ENCODE data around the gene UMAD1. TPM values are rescaled to one million over a fixed set of nuclear protein-coding genes. Genes with fewer than 3 reads are reported as not detected.

The UMAD1 gene
- total and polyA plus RNA-seq, 4 donors = 7.7 to 19.2 (median 12.2) TPM

- H3K9me3 ChIP-seq (ENCODE audit: control insufficient read depth in 4 of 4, insufficient read depth in 3 of 4, low read length in 3 of 4) = no peaks in the 10 kb centered on the region
- no peak overlapping the region for H3K4me3 ChIP-seq
- H3K36me3 ChIP-seq (ENCODE audit: control insufficient read depth in 4 of 4, insufficient read depth in 4 of 4, low read length in 4 of 4) = no peaks in the 10 kb centered on the region
- WGBS, 2 donors = 52 to 65% methylated on average over 5 of the region's 5 CpGs
- peaks cover 0 to 9% (median 4%) of the 10 kb centered on the region in 3 donors for H3K27me3 ChIP-seq (ENCODE audit: control insufficient read depth in 3 of 3, insufficient read depth in 3 of 3, low read length in 2 of 3)
- TF ChIP-seq CTCF (IDR thresholded peaks at IDR 0.05; ENCODE audit: control extremely low read depth, extremely low read depth) = no peak
- DNase-seq = peak in 2 of 3 donors; percentile 70 to 81
- no peak overlapping the region for H3K9ac ChIP-seq (ENCODE audit: insufficient read depth in 1 of 2, low read length in 2 of 2)
- H3K4me1 ChIP-seq (ENCODE audit: control insufficient read depth in 5 of 5, insufficient read depth in 5 of 5, low read length in 5 of 5) = peaks cover 0 to 30% (median 2%) of the 10 kb centered on the region in 5 donors
- ATAC-seq (ENCODE audit: insufficient read depth, low FRiP score) = no peak
- H3K27ac ChIP-seq (ENCODE audit: low read depth in 1 of 2, low read length in 1 of 2) = peak overlapping the region in 1 of 2 donors; percentile 49
These were observed 54.7 kb downstream of the UMAD1 start for GRCh38 chr7:7695111-7695817.

DNA sequence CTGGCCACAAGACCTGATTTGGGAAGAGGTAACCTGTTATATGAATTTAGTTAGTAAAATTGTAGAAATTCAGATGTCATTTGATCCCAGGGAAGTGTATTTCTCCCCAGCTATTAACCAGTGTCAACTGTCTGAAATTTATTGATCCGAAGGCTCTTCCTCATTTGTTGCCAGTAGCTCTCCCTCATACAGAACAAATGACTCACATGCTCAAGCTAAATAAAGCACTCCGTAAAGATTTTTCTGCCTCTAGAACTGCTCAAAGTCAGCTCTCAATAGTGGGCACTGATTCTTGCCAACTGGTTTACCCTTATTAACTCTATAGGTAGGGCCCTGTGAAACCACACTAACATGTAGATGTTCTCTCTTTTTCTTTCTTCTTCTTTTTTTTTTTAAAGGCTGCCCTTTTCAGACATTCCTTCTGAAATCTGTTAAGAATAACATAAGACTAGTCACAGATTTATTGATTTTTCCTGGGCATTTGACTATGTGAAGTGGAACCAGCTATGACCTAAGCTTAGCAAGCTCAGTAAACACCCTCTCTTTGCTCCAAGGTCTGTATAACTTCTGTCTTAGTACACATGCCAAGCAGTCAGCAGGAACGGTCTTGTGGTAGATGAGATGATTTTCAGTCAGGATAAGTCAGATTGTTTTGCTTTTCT, 56.0 kb downstream of the UMAD1 start:
- Histone ChIP-seq H3K9ac (ENCODE audit: insufficient read depth in 1 of 2, low read length in 2 of 2) (no peak overlapping the region), H3K9me3 (ENCODE audit: control insufficient read depth in 4 of 4, insufficient read depth in 3 of 4, low read length in 3 of 4) (no peaks in the 10 kb centered on the region), H3K27ac (ENCODE audit: low read depth in 1 of 2, low read length in 1 of 2) (peak overlapping the region in 1 of 2 donors; percentile 77), H3K36me3 (ENCODE audit: control insufficient read depth in 4 of 4, insufficient read depth in 4 of 4, low read length in 4 of 4) (no peaks in the 10 kb centered on the region), H3K27me3 (ENCODE audit: control insufficient read depth in 3 of 3, insufficient read depth in 3 of 3, low read length in 2 of 3) (peaks cover 0 to 9% (median 4%) of the 10 kb centered on the region in 3 donors), H3K4me1 (ENCODE audit: control insufficient read depth in 5 of 5, insufficient read depth in 5 of 5, low read length in 5 of 5) (peaks cover 0 to 35% (median 4%) of the 10 kb centered on the region in 5 donors), H3K4me3 (no peak overlapping the region)
- ATAC-seq (ENCODE audit: insufficient read depth, low FRiP score) (no peak), DNase-seq (no peak)
- no peak for TF ChIP-seq CTCF (IDR thresholded peaks at IDR 0.05; ENCODE audit: control extremely low read depth, extremely low read depth)
- WGBS, 2 donors = 61 to 69% methylated on average over 3 of the region's 3 CpGs

DNA sequence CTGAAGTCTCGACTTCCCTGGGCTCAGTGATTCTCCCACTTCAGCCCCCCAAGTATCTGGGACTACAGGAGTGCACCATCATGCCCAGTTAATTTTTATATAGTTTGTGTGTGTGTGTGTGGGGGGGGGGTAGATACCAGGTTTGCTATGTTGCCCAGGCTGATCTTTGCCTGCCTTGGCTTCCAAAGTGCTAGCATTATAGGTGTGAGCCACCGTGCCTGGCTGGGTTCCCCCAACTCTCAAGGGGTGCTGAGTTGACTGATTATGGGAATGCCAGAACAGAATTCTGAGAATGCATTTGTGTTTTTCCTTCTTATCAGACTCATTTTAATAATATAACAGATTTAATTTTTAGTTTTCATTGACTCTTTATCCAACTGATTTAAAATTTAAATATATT, 58.4 kb downstream of the UMAD1 start:
- Histone ChIP-seq H3K27ac (ENCODE audit: low read depth in 1 of 2, low read length in 1 of 2) (peak overlapping the region in 1 of 2 donors; percentile 66), H3K9me3 (ENCODE audit: control insufficient read depth in 4 of 4, insufficient read depth in 3 of 4, low read length in 3 of 4) (no peaks in the 10 kb centered on the region), H3K4me1 (ENCODE audit: control insufficient read depth in 5 of 5, insufficient read depth in 5 of 5, low read length in 5 of 5) (peaks cover 3 to 40% (median 4%) of the 10 kb centered on the region in 5 donors), H3K27me3 (ENCODE audit: control insufficient read depth in 3 of 3, insufficient read depth in 3 of 3, low read length in 2 of 3) (peaks cover 0 to 4% (median 3%) of the 10 kb centered on the region in 3 donors), H3K4me3 (no peak overlapping the region), H3K36me3 (ENCODE audit: control insufficient read depth in 4 of 4, insufficient read depth in 4 of 4, low read length in 4 of 4) (no peaks in the 10 kb centered on the region), H3K9ac (ENCODE audit: insufficient read depth in 1 of 2, low read length in 2 of 2) (no peak overlapping the region)
- WGBS, 2 donors = 85 to 88% methylated on average over 2 of the region's 2 CpGs
- ATAC-seq (ENCODE audit: insufficient read depth, low FRiP score) (no peak), DNase-seq (no peak)
- no peak for TF ChIP-seq CTCF (IDR thresholded peaks at IDR 0.05; ENCODE audit: control extremely low read depth, extremely low read depth)
